GM13977 (cell line): ENCODE results near the gene ARHGEF6.

Experiments
- DNase-seq: peaks from one replicate; pipeline ENCODE4 v3.0.0; 2012; ENCODE audit warnings: low spot score
- CTCF ChIP-seq: IDR thresholded peaks from 2 replicates; pipeline ENCODE4 v1.5.1; 2012; ENCODE audit warnings: mild to moderate bottlenecking, control low read depth; ENCODE audit not compliant: insufficient read depth; ENCODE audit errors: extremely low read depth, missing control alignments
- in situ Hi-C: fragments of 300-500 bp; cut with MboI; formaldehyde crosslinking; loops from one replicate; pipeline ENCODE4 v1.12.0; 2022; ENCODE audit warnings: low sequenced_read_pairs, low pct_unique_long_range_greater_than_20kb, mixed read lengths, inconsistent platforms; ENCODE audit not compliant: unreplicated experiment

The ARHGEF6 gene

GRCh38 chrX:136679531-136679930 lies 101.2 kb downstream of the ARHGEF6 start:
- DNase-seq, result no peak
- no peak for TF ChIP-seq CTCF
- in situ Hi-C loops, result no loop called here

GRCh38 chrX:136674270-136674985 lies 106.3 kb downstream of the ARHGEF6 start:
- DNase-seq, result no peak
- no peak for TF ChIP-seq CTCF
- in situ Hi-C loops, result no loop called here

GRCh38 chrX:136671006-136671610 lies 109.6 kb downstream of the ARHGEF6 start:
- peak; percentile 14 for DNase-seq
- TF ChIP-seq CTCF, result no peak
- in situ Hi-C loops, result no loop called here

- in situ Hi-C loops, result no loop called here
- no peak for DNase-seq
- TF ChIP-seq CTCF, result no peak
Observed at GRCh38 chrX:136667446-136668168, 113.1 kb downstream of the ARHGEF6 start.

- in situ Hi-C loops, result no loop called here
- no peak for DNase-seq
- TF ChIP-seq CTCF, result no peak
Observed at GRCh38 chrX:136666088-136666487, 114.6 kb downstream of the ARHGEF6 start.

- TF ChIP-seq CTCF, result no peak
- in situ Hi-C loops, result no loop called here
- DNase-seq, result no peak
Observed at GRCh38 chrX:136665258-136665900, 115.4 kb downstream of the ARHGEF6 start.
